ENCODE measurements around the gene CPT1A.

The CPT1A gene

GRCh38 chr11:68749229-68750123 is 92.2 kb downstream of the CPT1A start:
- TF ChIP-seq, protein P1, sequence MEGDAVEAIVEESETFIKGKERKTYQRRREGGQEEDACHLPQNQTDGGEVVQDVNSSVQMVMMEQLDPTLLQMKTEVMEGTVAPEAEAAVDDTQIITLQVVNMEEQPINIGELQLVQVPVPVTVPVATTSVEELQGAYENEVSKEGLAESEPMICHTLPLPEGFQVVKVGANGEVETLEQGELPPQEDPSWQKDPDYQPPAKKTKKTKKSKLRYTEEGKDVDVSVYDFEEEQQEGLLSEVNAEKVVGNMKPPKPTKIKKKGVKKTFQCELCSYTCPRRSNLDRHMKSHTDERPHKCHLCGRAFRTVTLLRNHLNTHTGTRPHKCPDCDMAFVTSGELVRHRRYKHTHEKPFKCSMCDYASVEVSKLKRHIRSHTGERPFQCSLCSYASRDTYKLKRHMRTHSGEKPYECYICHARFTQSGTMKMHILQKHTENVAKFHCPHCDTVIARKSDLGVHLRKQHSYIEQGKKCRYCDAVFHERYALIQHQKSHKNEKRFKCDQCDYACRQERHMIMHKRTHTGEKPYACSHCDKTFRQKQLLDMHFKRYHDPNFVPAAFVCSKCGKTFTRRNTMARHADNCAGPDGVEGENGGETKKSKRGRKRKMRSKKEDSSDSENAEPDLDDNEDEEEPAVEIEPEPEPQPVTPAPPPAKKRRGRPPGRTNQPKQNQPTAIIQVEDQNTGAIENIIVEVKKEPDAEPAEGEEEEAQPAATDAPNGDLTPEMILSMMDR (IDR thresholded peaks at IDR 0.05; ENCODE audit: insufficient read depth, missing control alignments) = no peak
- no peak for FAIRE-seq
- DNase-seq (ENCODE audit: insufficient read length, low spot score) = no peak

DNA sequence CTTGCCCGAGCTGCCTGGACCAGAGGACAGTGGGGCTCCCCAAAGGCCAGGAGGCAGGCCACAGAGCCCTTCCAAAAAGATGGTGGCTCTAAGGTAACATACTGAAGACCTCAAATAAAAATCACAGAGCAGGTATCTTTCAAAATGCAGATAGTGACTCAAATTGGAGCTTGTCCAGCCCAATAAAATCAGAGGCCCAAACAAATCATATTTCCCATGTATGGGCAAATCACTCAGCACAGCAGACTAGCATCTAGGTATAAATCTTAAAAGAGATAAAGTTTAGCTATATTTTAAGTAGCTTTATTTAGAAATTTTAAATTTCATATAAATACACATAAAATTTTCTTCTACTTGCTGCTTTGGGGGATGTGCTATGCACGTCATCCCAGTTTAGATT is 93.7 kb downstream of the CPT1A start:
- TF ChIP-seq, protein P1 (IDR thresholded peaks at IDR 0.05; ENCODE audit: insufficient read depth, missing control alignments) = no peak
- DNase-seq (ENCODE audit: insufficient read length, low spot score) (no peak), FAIRE-seq (no peak)

DNA sequence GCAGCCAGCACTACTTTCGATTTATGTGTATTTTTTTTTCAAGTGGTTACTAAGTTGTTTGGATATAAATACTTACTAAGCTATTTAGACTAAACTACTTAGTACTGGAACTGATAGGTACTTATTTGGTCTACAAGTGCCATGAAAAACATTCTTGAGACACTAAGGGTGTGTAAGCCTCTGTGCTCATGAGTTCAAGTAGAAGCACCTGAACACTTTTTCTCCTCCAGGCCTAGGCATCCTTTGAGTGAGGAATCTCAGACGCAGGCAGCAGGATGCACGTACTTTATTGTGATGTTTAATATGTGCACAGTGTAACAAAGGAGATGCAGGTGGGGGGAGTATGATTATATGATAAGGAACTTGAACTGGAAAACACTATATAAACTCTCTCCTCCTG is 98.2 kb downstream of the CPT1A start:
- FAIRE-seq (no peak), DNase-seq (ENCODE audit: insufficient read length, low spot score) (no peak)
- TF ChIP-seq, protein P1 (IDR thresholded peaks at IDR 0.05; ENCODE audit: insufficient read depth, missing control alignments) = no peak

DNA sequence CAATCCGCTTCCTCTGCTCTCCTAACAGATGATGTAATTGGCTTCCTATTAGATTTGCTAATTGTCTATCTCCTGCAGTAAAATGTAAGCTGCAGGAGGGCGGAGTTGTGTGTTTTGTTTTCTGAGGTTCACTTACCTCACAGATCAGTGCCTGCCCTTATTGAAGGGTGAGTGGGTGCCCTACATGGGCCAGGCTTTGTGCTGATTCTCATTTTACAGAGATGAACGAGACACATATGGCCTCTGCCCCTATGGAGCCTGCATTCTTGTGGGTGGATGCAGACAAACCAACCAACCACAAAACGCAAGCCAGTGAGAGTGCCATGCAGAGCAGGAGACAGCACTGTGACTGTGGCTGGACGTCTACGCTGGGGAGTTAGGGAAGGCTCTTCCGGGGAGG is 100.3 kb downstream of the CPT1A start:
- TF ChIP-seq, protein P1 (IDR thresholded peaks at IDR 0.05; ENCODE audit: insufficient read depth, missing control alignments) = no peak

DNA sequence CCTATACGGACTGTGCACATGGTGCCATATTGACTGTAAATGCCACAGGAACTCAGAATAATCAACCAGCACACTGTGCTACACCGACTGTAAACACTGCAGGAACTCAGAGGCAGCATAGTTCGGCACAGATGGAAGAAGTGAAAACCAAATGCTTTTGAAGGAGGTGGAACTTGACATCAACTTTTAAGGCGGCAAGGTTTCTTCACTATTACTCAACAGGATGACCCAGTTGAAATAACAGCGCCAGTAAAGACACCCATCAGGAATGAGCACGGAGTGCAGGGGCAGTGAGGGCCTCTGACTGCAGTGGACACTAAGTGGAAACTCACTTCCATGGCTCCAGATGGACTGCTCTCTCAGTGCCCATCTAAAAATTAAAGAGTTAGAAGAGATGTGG is 106.1 kb downstream of the CPT1A start:
- no peak for FAIRE-seq
- TF ChIP-seq, protein P1 (IDR thresholded peaks at IDR 0.05; ENCODE audit: insufficient read depth, missing control alignments) = no peak
- DNase-seq (ENCODE audit: insufficient read length, low spot score) = no peak

More for the DNA sequence above, 100.3 kb downstream of the CPT1A start:
- DNase-seq (ENCODE audit: insufficient read length, low spot score) (no peak), FAIRE-seq (no peak)

- DNase-seq (ENCODE audit: insufficient read length, low spot score) (no peak), FAIRE-seq (no peak)
- TF ChIP-seq, protein P1 (IDR thresholded peaks at IDR 0.05; ENCODE audit: insufficient read depth, missing control alignments) = no peak
Observed at GRCh38 chr11:68735125-68735524, 106.6 kb downstream of the CPT1A start.

DNA sequence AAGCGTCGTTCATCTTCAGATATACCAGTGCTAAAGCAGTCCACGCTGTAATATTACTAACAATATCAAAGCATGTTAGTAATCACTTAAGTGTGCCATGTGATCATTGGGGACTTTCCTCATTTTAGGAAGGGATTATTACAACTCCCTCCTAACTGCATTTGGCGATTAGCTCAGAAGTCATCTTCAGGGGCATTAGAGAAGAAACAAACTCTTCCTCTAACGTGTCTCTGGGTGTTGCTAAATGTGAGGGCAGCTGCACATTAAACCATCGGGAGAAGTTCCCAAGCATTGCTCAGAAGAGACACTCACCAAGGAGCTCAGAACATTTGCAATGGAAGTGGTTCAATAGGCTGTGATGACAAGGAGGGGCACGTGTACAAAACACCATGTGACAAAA is 107.6 kb downstream of the CPT1A start:
- TF ChIP-seq, protein P1 (IDR thresholded peaks at IDR 0.05; ENCODE audit: insufficient read depth, missing control alignments) = no peak
- FAIRE-seq = no peak
- no peak for DNase-seq (ENCODE audit: insufficient read length, low spot score)
